Transverse colon (tissue), 4 donors: ENCODE measurements around the gene KIZ.

ENCODE experiments used
- POLR2A ChIP-seq: fragments of 450-650 bp; IDR thresholded peaks from one replicate; pipeline ENCODE4 v1.6.1; 2016; ENCODE audit warnings: antibody characterized with exemption, mild to moderate bottlenecking, moderate library complexity
- POLR2AphosphoS5 ChIP-seq, 3 donors: sonication (generic); formaldehyde crosslinking; IDR thresholded peaks; one replicate each; pipeline ENCODE4 v1.6.1; 2016; ENCODE audit warnings: antibody characterized with exemption in 3 of 3
- TF ChIP-seq, protein P1 (sequence below), 5 experiments: fragments of 200-600 bp in 3 of 5; fragments of 450-650 bp in 2 of 5; sonication (generic) in 3 of 5; IDR thresholded peaks; 1 replicate in 2 of 5; 2 replicates in 3 of 5; pipeline ENCODE4 v1.5.1; 2016 to 2017; ENCODE audit warnings: antibody characterized with exemption in 5 of 5, inconsistent platforms in 3 of 5, mild to moderate bottlenecking in 2 of 5, moderate library complexity in 1 of 5

- no peak for TF ChIP-seq POLR2AphosphoS5 (IDR thresholded peaks at IDR 0.05)
- TF ChIP-seq, protein P1, sequence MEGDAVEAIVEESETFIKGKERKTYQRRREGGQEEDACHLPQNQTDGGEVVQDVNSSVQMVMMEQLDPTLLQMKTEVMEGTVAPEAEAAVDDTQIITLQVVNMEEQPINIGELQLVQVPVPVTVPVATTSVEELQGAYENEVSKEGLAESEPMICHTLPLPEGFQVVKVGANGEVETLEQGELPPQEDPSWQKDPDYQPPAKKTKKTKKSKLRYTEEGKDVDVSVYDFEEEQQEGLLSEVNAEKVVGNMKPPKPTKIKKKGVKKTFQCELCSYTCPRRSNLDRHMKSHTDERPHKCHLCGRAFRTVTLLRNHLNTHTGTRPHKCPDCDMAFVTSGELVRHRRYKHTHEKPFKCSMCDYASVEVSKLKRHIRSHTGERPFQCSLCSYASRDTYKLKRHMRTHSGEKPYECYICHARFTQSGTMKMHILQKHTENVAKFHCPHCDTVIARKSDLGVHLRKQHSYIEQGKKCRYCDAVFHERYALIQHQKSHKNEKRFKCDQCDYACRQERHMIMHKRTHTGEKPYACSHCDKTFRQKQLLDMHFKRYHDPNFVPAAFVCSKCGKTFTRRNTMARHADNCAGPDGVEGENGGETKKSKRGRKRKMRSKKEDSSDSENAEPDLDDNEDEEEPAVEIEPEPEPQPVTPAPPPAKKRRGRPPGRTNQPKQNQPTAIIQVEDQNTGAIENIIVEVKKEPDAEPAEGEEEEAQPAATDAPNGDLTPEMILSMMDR (IDR thresholded peaks at IDR 0.05) = no peak
- no peak for TF ChIP-seq POLR2A
Measured at GRCh38 chr20:21129861-21130260, 4.0 kb downstream of the KIZ start.
